ENCODE results near the gene INPP5D. TPM values are rescaled to one million over a fixed set of nuclear protein-coding genes. Genes with fewer than 3 reads are reported as not detected.

The INPP5D gene
- total RNA-seq, 1 donor from 2014 or later, result 4.9 TPM

DNA sequence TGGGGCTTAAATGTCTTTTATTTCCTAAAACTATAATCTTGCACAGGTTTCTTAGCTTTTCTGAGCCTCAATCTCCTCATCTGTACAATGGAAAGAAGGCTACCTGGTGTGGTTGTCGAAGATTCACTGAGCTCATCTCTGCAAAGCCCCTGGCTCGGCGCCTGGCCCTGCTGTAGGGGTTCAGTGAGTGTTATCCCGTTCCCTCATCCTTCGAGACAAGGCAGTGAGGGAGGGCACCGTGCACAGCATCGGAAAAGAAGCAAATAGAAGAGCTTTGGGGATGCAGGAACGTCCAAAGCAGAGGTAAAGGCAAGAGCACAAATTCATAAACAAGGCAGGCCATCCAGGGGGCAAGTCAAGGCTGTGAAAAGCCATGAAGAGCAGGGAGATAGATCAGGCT, 150.1 kb downstream of the INPP5D start:
- DNase-seq, result no peak
- Histone ChIP-seq H3K36me3 (peaks cover 4% of the 10 kb centered on the region), H3K27ac (replicated peaks) (no peak overlapping the region), H3K9me3 (replicated peaks) (no peaks in the 10 kb centered on the region), H3K4me3 (no peak overlapping the region), H3K4me1 (peaks cover 38% of the 10 kb centered on the region), H3K27me3 (ENCODE audit: low read depth) (no peaks in the 10 kb centered on the region)
- TF ChIP-seq, protein P1, sequence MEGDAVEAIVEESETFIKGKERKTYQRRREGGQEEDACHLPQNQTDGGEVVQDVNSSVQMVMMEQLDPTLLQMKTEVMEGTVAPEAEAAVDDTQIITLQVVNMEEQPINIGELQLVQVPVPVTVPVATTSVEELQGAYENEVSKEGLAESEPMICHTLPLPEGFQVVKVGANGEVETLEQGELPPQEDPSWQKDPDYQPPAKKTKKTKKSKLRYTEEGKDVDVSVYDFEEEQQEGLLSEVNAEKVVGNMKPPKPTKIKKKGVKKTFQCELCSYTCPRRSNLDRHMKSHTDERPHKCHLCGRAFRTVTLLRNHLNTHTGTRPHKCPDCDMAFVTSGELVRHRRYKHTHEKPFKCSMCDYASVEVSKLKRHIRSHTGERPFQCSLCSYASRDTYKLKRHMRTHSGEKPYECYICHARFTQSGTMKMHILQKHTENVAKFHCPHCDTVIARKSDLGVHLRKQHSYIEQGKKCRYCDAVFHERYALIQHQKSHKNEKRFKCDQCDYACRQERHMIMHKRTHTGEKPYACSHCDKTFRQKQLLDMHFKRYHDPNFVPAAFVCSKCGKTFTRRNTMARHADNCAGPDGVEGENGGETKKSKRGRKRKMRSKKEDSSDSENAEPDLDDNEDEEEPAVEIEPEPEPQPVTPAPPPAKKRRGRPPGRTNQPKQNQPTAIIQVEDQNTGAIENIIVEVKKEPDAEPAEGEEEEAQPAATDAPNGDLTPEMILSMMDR (IDR thresholded peaks at IDR 0.05; ENCODE audit: borderline replicate concordance), result no peak
- intact Hi-C loops (cut with micrococcal nuclease), result no loop called here

GRCh38 chr2:233210843-233211547, 150.9 kb downstream of the INPP5D start:
- Histone ChIP-seq H3K4me3 (peak overlapping the region; percentile 45), H3K4me1 (peaks cover 38% of the 10 kb centered on the region), H3K9me3 (replicated peaks) (no peaks in the 10 kb centered on the region), H3K36me3 (peaks cover 4% of the 10 kb centered on the region), H3K27ac (replicated peaks) (peak overlapping the region; percentile 36), H3K27me3 (ENCODE audit: low read depth) (no peaks in the 10 kb centered on the region)
- peak; percentile 75 for DNase-seq
- intact Hi-C loops (cut with micrococcal nuclease), result no loop called here
- TF ChIP-seq, protein P1 (IDR thresholded peaks at IDR 0.05; ENCODE audit: borderline replicate concordance), result no peak

DNA sequence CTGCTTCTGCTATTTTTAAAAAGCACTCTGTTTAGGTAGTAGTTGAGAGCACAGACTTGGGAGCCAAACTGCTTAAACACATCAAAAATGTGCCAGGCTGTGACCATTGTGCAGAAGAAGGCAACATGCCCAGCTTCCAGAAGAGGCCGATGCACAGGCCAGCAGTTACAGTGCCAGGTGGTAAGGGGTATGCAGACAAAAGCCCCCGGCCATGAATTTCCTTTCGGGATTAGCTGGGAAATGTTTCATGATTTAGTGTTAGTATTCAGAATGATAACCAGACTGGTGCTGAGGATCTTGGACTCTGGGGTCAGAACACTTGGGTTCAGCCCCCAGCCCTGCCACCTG, 151.4 kb downstream of the INPP5D start:
- intact Hi-C loops (cut with micrococcal nuclease), result no loop called here
- H3K9me3 ChIP-seq (replicated peaks), result no peaks in the 10 kb centered on the region
- TF ChIP-seq, protein P1 (IDR thresholded peaks at IDR 0.05; ENCODE audit: borderline replicate concordance), result no peak
- H3K4me1 ChIP-seq, result peaks cover 38% of the 10 kb centered on the region
- H3K27me3 ChIP-seq (ENCODE audit: low read depth), result no peaks in the 10 kb centered on the region
- no peak for DNase-seq
- H3K4me3 ChIP-seq, result peak overlapping the region; percentile 45
- peaks cover 3% of the 10 kb centered on the region for H3K36me3 ChIP-seq
- H3K27ac ChIP-seq (replicated peaks), result peak overlapping the region; percentile 36

DNA sequence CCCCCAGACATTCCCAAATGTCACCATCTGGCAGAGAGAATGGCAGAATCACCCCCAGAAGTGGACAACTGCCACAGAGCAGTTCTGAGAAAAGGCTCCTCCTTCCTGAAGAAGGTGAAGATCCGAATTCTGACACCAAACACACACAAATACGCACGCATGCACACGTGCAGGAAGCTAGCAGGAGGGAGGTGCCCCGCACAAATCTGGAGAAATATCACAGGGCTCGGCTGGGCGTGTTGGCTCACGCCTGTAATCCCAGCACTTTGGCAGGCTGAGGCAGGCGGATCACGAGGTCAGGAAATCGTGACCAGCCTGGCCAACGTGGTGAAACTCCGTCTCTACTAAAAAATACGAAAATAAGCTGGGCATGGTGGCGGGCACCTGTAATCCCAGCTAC, 152.9 kb downstream of the INPP5D start:
- Histone ChIP-seq H3K4me3 (no peak overlapping the region), H3K27ac (replicated peaks) (no peak overlapping the region), H3K27me3 (ENCODE audit: low read depth) (no peaks in the 10 kb centered on the region), H3K36me3 (no peaks in the 10 kb centered on the region), H3K4me1 (peaks cover 34% of the 10 kb centered on the region), H3K9me3 (replicated peaks) (no peaks in the 10 kb centered on the region)
- DNase-seq, result no peak
- TF ChIP-seq, protein P1 (IDR thresholded peaks at IDR 0.05; ENCODE audit: borderline replicate concordance), result no peak
- intact Hi-C loops (cut with micrococcal nuclease), result no loop called here

DNA sequence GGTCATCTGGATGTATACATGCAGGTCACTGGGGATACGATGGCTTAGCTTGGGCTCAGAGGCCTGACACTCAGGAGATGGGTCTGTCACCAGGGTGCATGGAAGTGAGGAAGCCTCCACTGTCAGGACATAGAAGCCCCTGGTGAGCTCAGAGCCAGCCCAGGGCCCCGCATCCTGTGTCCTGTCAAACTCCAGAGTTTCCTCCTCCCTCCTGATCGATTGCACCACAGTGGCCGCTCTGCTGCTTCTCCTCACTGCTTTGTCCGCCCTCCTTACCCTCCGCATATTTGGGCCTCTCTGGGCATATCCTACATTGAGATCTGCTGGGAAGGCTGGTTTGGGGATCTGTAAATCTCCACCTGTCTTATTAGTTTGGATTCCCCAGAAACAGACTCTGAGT, 153.8 kb downstream of the INPP5D start:
- intact Hi-C loops (cut with micrococcal nuclease), result no loop called here
- no peak overlapping the region for H3K27ac ChIP-seq (replicated peaks)

More for the DNA sequence above, 153.8 kb downstream of the INPP5D start:
- DNase-seq, result no peak
- Histone ChIP-seq H3K36me3 (no peaks in the 10 kb centered on the region), H3K27me3 (ENCODE audit: low read depth) (no peaks in the 10 kb centered on the region), H3K9me3 (replicated peaks) (no peaks in the 10 kb centered on the region), H3K4me3 (no peak overlapping the region), H3K4me1 (peaks cover 28% of the 10 kb centered on the region)
- TF ChIP-seq, protein P1 (IDR thresholded peaks at IDR 0.05; ENCODE audit: borderline replicate concordance), result no peak
